K562 (cell line): ENCODE data around the gene LOXL4. TPM values are rescaled to one million over a fixed set of nuclear protein-coding genes. Genes with fewer than 3 reads are reported as not detected.

Experiments used
- ATAC-seq: fragments of 200-7000 bp; cut with Tn5 transposase; 3 replicates; pipeline ENCODE4 v1.9.1; 2020; ENCODE audit warnings: moderate library complexity
- BruUV-seq: library from RNA; stranded (reverse); fragments of 400-500 nt; replicated peaks from 2 replicates; lab custom pipeline; 2021; lab: Mats Ljungman, UMichigan
- CTCF ChIA-PET: fragments of 300-600 bp; formaldehyde crosslinking; extraction: SDS; loops from one replicate; lab custom pipeline; 2021; ENCODE audit warnings: low intra/inter-chr PET ratio; lab: Yijun Ruan, JAX
- POLR2A ChIA-PET: fragments of 300-600, 350-650 bp; sonication (Branson Sonifier 250); formaldehyde crosslinking; extraction: SDS; loops from one replicate; lab custom pipeline; 2021; ENCODE audit warnings: antibody characterized with exemption, inconsistent platforms; lab: Yijun Ruan, JAX
- DNase-seq, 4 experiments: peaks; one replicate each; pipeline versions ENCODE4 v3.0.0 to v3.0.0-alpha.2; 2011 to 2018; ENCODE audit warnings: low spot score in 3 of 4, mixed read lengths in 3 of 4; ENCODE audit errors: extremely low read depth in 1 of 4
- FAIRE-seq: peaks from 2 replicates; lab custom pipeline; 2011; peaks lifted over from hg19 to GRCh38; lab: Jason Lieb, UNC
- H2AFZ ChIP-seq: 2 replicates; pipeline ENCODE4 v1.6.0; 2011; ENCODE audit warnings: low read depth, low read length, control low read depth, inconsistent platforms
- H3K27ac ChIP-seq: fragments of 200-600 bp; 3 replicates; pipeline ENCODE4 v1.8.0; 2011; ENCODE audit warnings: low read depth, mild to moderate bottlenecking, control low read depth, inconsistent platforms, low read length, moderate library complexity, mixed read lengths; ENCODE audit errors: extremely low read depth
- H3K27me3 ChIP-seq, 2 experiments: fragments of 300-600 bp in 1 of 2; 2 replicates in 1 of 2; 3 replicates in 1 of 2; pipeline versions ENCODE4 v1.6.0 to v1.8.0; 2011; ENCODE audit warnings: inconsistent platforms in 2 of 2, low read length in 2 of 2, mild to moderate bottlenecking in 1 of 2, mixed read lengths in 1 of 2, moderate library complexity in 1 of 2; ENCODE audit not compliant: control insufficient read depth in 2 of 2, insufficient read depth in 2 of 2
- H3K36me3 ChIP-seq: fragments of 300-600 bp; 3 replicates; pipeline ENCODE4 v1.8.0; 2011; ENCODE audit warnings: mild to moderate bottlenecking, low read length, inconsistent platforms; ENCODE audit not compliant: control insufficient read depth, insufficient read depth
- H3K4me1 ChIP-seq, 2 experiments: fragments of 200-600 bp in 1 of 2; replicated peaks in 1 of 2; 2 replicates in 1 of 2; 3 replicates in 1 of 2; pipeline versions ENCODE4 v1.5.1 to v1.8.0; 2011; ENCODE audit warnings: inconsistent platforms in 2 of 2, low read length in 2 of 2, mild to moderate bottlenecking in 1 of 2, mixed read lengths in 1 of 2, moderate library complexity in 1 of 2; ENCODE audit not compliant: control insufficient read depth in 2 of 2, insufficient read depth in 2 of 2
- H3K4me2 ChIP-seq: 2 replicates; pipeline ENCODE4 v1.6.1; 2011; ENCODE audit warnings: low read length, control low read depth, inconsistent platforms, mixed read lengths; ENCODE audit not compliant: insufficient read depth
- H3K4me3 ChIP-seq: fragments of 200-600 bp; sonication (generic), shearing (Covaris generic); 2 replicates; pipeline ENCODE4 v1.5.1; 2016; ENCODE audit warnings: control low read depth, inconsistent platforms
- H3K79me2 ChIP-seq: fragments of 200-600 bp; 3 replicates; pipeline ENCODE4 v1.8.0; 2011; ENCODE audit warnings: low read length, inconsistent platforms; ENCODE audit not compliant: control insufficient read depth, insufficient read depth
- H3K9ac ChIP-seq, 2 experiments: 2 replicates each; pipeline versions ENCODE4 v1.6.0 to v1.6.1; 2011; ENCODE audit warnings: low read depth in 2 of 2, low read length in 2 of 2, control low read depth in 1 of 2, inconsistent platforms in 1 of 2, mild to moderate bottlenecking in 1 of 2, mixed read lengths in 1 of 2; ENCODE audit not compliant: insufficient read depth in 1 of 2
- H3K9me1 ChIP-seq: one replicate; pipeline ENCODE4 v1.6.0; 2011; ENCODE audit warnings: inconsistent platforms, mild to moderate bottlenecking, low read length, moderate library complexity; ENCODE audit not compliant: control insufficient read depth, insufficient read depth
- H3K9me3 ChIP-seq: replicated peaks from 2 replicates; pipeline ENCODE4 v1.5.1; 2011; ENCODE audit warnings: low read depth, low read length, inconsistent platforms; ENCODE audit not compliant: control insufficient read depth, insufficient read depth
- H4K20me1 ChIP-seq: replicated peaks from 2 replicates; pipeline ENCODE4 v1.6.1; 2011; ENCODE audit warnings: low read length, inconsistent platforms, mixed read lengths; ENCODE audit not compliant: control insufficient read depth, insufficient read depth
- CTBP1 ChIP-seq: fragments of 450-650 bp; IDR thresholded peaks from 2 replicates; pipeline ENCODE4 v1.6.1; 2016; ENCODE audit warnings: borderline replicate concordance
- EGR1 ChIP-seq: fragments of 450-650 bp; conservative IDR thresholded peaks from 2 replicates; pipeline ENCODE4 v1.6.1; 2017; ENCODE audit warnings: mild to moderate bottlenecking
- FOXM1 ChIP-seq, 2 experiments: fragments of 450-650 bp in 1 of 2; sonication (generic) in 1 of 2; formaldehyde crosslinking in 1 of 2; IDR thresholded peaks; 2 replicates each; pipeline versions ENCODE4 v1.6.1 to v1.9.0; 2017 to 2022; ENCODE audit warnings: low read depth in 2 of 2, mild to moderate bottlenecking in 2 of 2, missing genetic modification reagents in 1 of 2, moderate library complexity in 1 of 2
- JUN ChIP-seq, 2 experiments: sonication (generic) in 1 of 2; formaldehyde crosslinking in 1 of 2; IDR thresholded peaks; 2 replicates each; pipeline versions ENCODE4 v1.6.1 to v1.8.0; 2012 to 2022; ENCODE audit warnings: borderline replicate concordance in 2 of 2, mild to moderate bottlenecking in 2 of 2, improper control_type of control experiment in 1 of 2, low read depth in 1 of 2, low read length in 1 of 2, missing genetic modification reagents in 1 of 2
- KDM2B ChIP-seq: fragments of 250-450 bp; sonication (Bioruptor Pico); IDR thresholded peaks from 2 replicates; pipeline ENCODE4 v1.8.0; 2021; ENCODE audit warnings: mild to moderate bottlenecking, moderate library complexity
- NCOA1 ChIP-seq: fragments of 450-650 bp; IDR thresholded peaks from 2 replicates; pipeline ENCODE4 v1.6.1; 2016; ENCODE audit warnings: low read depth
- PHF20 ChIP-seq: fragments of 450-650 bp; IDR thresholded peaks from 2 replicates; pipeline ENCODE4 v1.6.1; 2018; ENCODE audit not compliant: partially characterized antibody
- PYGO2 ChIP-seq: fragments of 450-650 bp; IDR thresholded peaks from 2 replicates; pipeline ENCODE4 v1.6.1; 2016; ENCODE audit warnings: mild to moderate bottlenecking, missing genetic modification characterization, moderate library complexity, missing compliant biosample characterization
- SIN3B ChIP-seq: fragments of 450-650 bp; IDR thresholded peaks from 2 replicates; pipeline ENCODE4 v1.6.1; 2017; ENCODE audit warnings: low read depth, mild to moderate bottlenecking, moderate library complexity
- SOX6 ChIP-seq: fragments of 450-650 bp; IDR thresholded peaks from 2 replicates; pipeline ENCODE4 v1.6.1; 2014; ENCODE audit warnings: mild to moderate bottlenecking
- WGBS: fragments of 100-300 bp; shearing (Covaris generic); methylation state at CpG from one replicate; pipeline ENCODE4 v1.1.6; 2016; ENCODE audit warnings: low coverage, mixed read lengths; ENCODE audit not compliant: insufficient coverage; ENCODE audit errors: missing lambda C conversion rate; 5-methylcytosine and 5-hydroxymethylcytosine counted together
- in situ Hi-C: fragments of 300-500 bp; cut with MboI; formaldehyde crosslinking; loops from 4 replicates; pipeline ENCODE4 v1.15.0; 2018; ENCODE audit warnings: inconsistent platforms, mixed read lengths
- intact Hi-C: fragments of 100-400 bp; cut with micrococcal nuclease; formaldehyde crosslinking; loops from 2 replicates; pipeline ENCODE4 v1.14.2; 2022
- polyA plus RNA-seq, 8 experiments: library from polyadenylated mRNA; depleted of rRNA in 4 of 8; stranded (reverse) in 5 of 8; unstranded in 3 of 8; fragments of >200 nt; fragmentation: Nextera tagmentation in 2 of 8; fragmentation: Illumina TruSeq in 1 of 8; extraction: Ambion mirVana in 2 of 8; extraction: Trizol in 1 of 8; gene quantifications; 2 replicates each; pipeline versions ENCODE4 v1.2.1 to v1.2.3, GENCODE V29; 2011 to 2014; ENCODE audit warnings: inconsistent platforms in 1 of 8, missing spikeins in 1 of 8
- total RNA-seq, 7 experiments: library from RNA; depleted of rRNA in 6 of 7; stranded (reverse); fragments of >200 nt in 6 of 7; fragmentation: Illumina TruSeq in 2 of 7; extraction: Trizol in 2 of 7; gene quantifications; 2 replicates each; pipeline versions ENCODE4 v1.2.1 to v1.2.3, GENCODE V29; 2011 to 2021; ENCODE audit warnings: low replicate concordance in 1 of 7
- TF ChIP-seq, protein P1 (sequence below), 2 experiments: fragments of 450-650 bp in 1 of 2; sonication (generic) in 1 of 2; formaldehyde crosslinking in 1 of 2; IDR thresholded peaks in 1 of 2; conservative IDR thresholded peaks in 1 of 2; 2 replicates each; pipeline versions ENCODE4 v1.6.1 to v1.8.1; 2016 to 2023; ENCODE audit warnings: mild to moderate bottlenecking in 2 of 2, moderate library complexity in 2 of 2, inconsistent platforms in 1 of 2, missing genetic modification reagents in 1 of 2
- TF ChIP-seq, protein P2 (sequence below): sonication (generic); formaldehyde crosslinking; IDR thresholded peaks from 2 replicates; pipeline ENCODE4 v1.8.0; 2022; ENCODE audit warnings: mild to moderate bottlenecking, missing genetic modification reagents
- TF ChIP-seq, protein P3 (sequence below), 3 experiments: fragments of 200-800 bp in 1 of 3; fragments of 250-450 bp in 1 of 3; fragments of 450-650 bp in 1 of 3; sonication (Bioruptor Pico) in 1 of 3; sonication (Bioruptor generic) in 1 of 3; formaldehyde crosslinking in 1 of 3; IDR thresholded peaks; 2 replicates each; pipeline versions ENCODE4 v1.6.1 to v1.8.0; 2016 to 2022; ENCODE audit warnings: mild to moderate bottlenecking in 2 of 3, missing genetic modification characterization in 2 of 3, missing compliant biosample characterization in 1 of 3, moderate library complexity in 1 of 3
- TF ChIP-seq, protein P4 (sequence below): fragments of 250-450 bp; sonication (Bioruptor Pico); IDR thresholded peaks from 2 replicates; pipeline ENCODE4 v1.8.0; 2022; ENCODE audit warnings: inconsistent platforms, mild to moderate bottlenecking, moderate library complexity, borderline replicate concordance

Gene LOXL4
- total and polyA plus RNA-seq, 9 of the 15 experiments (the other 6 are each of a cell fraction or from before 2014, with no cell fraction given), result 0.03 to 0.35 (median 0.05) TPM; not detected in 3

DNA sequence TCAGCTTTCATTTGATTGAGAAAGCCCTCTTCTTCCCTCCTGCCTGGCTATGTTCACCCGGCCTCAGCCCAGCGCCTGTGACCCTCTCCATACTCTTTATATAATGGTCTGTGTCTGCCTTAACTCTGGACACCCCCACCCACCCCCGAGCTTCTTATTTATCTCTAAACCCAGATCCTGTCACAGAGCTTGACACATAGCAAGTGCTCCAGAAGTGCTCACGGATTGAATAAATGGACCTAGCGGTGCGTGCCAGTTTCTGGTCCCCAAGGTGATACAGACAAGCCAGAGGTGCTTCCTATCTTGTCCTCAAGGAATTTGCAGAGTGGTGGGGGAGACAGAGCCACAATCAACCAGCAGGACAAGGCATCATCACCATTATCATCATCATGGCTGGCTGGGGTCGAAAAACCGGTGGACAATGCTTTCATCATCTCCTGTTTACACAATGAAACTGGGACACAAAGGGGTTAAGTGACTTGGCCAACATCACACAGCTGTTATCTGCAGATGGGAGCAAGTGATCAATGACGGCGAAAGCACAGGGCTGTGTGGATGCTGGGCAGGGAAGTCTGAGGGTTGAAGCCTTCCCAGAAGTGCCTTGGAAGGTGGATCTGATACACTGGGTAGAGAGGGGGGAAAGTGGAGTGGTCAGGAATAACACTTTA is 2.2 kb upstream of the LOXL4 start:
- no peaks in the 10 kb centered on the region for H3K9me1 ChIP-seq
- POLR2A ChIA-PET, result interaction anchor here (0.6 to 0.7 kb wide), 4 partner anchors 9 to 193 kb away, joined by 3 to 4 read pairs (median 3); no protein-coding TSS in a partner anchor
- H3K9me3 ChIP-seq, result no peaks in the 10 kb centered on the region
- H3K4me2 ChIP-seq, result no peak overlapping the region
- peaks cover 2 to 49% of the 10 kb centered on the region in 2 experiments; a peak in 4 of 5 replicates for H3K27me3 ChIP-seq
- H3K4me1 ChIP-seq, result peaks cover 2 to 19% of the 10 kb centered on the region in 2 experiments; a peak in 3 of 5 replicates
- no peak overlapping the region for H3K9ac ChIP-seq
- H4K20me1 ChIP-seq, result no peaks in the 10 kb centered on the region
- ATAC-seq (peak; percentile 21; the same call in 2 of the 3 replicates), FAIRE-seq (no peak), DNase-seq (peak in 2 of 4 experiments; percentile 15 to 27)
- no peaks in the 10 kb centered on the region for H3K36me3 ChIP-seq
- H3K27ac ChIP-seq, result no peak overlapping the region
- 4% methylated on average over 10 of the region's 10 CpGs for WGBS
- intact Hi-C loops, result no loop called here
- H3K4me3 ChIP-seq, result no peak overlapping the region
- CTCF ChIA-PET, result no interaction called here
- in situ Hi-C loops, result no loop called here
- no peak overlapping the region for H2AFZ ChIP-seq
- BruUV-seq, result no TSS peak
- no peaks in the 10 kb centered on the region for H3K79me2 ChIP-seq
- TF ChIP-seq FOXM1 (IDR thresholded peaks at IDR 0.05; ENCODE audit: low read depth) (no peak), FOXM1 (CRISPR knock-in tag; IDR thresholded peaks at IDR 0.05; ENCODE audit: low read depth) (no peak), CTBP1 (peak; percentile 72), SOX6 (peak; percentile 81), EGR1 (no peak), PYGO2 (tag) (no peak), NCOA1 (no peak), SIN3B (no peak), PHF20 (no peak), KDM2B (CRISPR knock-in tag) (no peak), JUN (IDR thresholded peaks at IDR 0.05; ENCODE audit: borderline replicate concordance, low read depth, low read length) (no peak), JUN (CRISPR knock-in tag; IDR thresholded peaks at IDR 0.05; ENCODE audit: borderline replicate concordance) (no peak)
- TF ChIP-seq, protein P1, sequence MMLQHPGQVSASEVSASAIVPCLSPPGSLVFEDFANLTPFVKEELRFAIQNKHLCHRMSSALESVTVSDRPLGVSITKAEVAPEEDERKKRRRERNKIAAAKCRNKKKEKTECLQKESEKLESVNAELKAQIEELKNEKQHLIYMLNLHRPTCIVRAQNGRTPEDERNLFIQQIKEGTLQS (IDR thresholded peaks at IDR 0.05), result peak; percentile 51; the same call in 1 of the 2 replicates
- TF ChIP-seq, protein P1 (CRISPR knock-in tag; conservative IDR thresholded peaks at IDR 0.05), result no peak
- TF ChIP-seq, protein P2, sequence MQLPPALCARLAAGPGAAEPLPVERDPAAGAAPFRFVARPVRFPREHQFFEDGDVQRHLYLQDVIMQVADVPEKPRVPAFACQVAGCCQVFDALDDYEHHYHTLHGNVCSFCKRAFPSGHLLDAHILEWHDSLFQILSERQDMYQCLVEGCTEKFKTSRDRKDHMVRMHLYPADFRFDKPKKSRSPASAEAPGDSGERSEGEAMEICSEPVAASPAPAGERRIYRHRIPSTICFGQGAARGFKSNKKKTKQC, result no peak
- TF ChIP-seq, protein P3, sequence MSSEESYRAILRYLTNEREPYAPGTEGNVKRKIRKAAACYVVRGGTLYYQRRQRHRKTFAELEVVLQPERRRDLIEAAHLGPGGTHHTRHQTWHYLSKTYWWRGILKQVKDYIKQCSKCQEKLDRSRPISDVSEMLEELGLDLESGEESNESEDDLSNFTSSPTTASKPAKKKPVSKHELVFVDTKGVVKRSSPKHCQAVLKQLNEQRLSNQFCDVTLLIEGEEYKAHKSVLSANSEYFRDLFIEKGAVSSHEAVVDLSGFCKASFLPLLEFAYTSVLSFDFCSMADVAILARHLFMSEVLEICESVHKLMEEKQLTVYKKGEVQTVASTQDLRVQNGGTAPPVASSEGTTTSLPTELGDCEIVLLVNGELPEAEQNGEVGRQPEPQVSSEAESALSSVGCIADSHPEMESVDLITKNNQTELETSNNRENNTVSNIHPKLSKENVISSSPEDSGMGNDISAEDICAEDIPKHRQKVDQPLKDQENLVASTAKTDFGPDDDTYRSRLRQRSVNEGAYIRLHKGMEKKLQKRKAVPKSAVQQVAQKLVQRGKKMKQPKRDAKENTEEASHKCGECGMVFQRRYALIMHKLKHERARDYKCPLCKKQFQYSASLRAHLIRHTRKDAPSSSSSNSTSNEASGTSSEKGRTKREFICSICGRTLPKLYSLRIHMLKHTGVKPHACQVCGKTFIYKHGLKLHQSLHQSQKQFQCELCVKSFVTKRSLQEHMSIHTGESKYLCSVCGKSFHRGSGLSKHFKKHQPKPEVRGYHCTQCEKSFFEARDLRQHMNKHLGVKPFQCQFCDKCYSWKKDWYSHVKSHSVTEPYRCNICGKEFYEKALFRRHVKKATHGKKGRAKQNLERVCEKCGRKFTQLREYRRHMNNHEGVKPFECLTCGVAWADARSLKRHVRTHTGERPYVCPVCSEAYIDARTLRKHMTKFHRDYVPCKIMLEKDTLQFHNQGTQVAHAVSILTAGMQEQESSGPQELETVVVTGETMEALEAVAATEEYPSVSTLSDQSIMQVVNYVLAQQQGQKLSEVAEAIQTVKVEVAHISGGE (CRISPR knock-in tag; IDR thresholded peaks at IDR 0.05), result no peak
- TF ChIP-seq, protein P4, sequence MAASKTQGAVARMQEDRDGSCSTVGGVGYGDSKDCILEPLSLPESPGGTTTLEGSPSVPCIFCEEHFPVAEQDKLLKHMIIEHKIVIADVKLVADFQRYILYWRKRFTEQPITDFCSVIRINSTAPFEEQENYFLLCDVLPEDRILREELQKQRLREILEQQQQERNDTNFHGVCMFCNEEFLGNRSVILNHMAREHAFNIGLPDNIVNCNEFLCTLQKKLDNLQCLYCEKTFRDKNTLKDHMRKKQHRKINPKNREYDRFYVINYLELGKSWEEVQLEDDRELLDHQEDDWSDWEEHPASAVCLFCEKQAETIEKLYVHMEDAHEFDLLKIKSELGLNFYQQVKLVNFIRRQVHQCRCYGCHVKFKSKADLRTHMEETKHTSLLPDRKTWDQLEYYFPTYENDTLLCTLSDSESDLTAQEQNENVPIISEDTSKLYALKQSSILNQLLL (CRISPR knock-in tag), result no peak
